ENCODE data around the gene CHST12. TPM values are rescaled to one million over a fixed set of nuclear protein-coding genes. Genes with fewer than 3 reads are reported as not detected.

The CHST12 gene
- polyA plus RNA-seq, 4 donors = 8.3 to 13.9 (median 11.4) TPM

GRCh38 chr7:2476776-2477446 lies 73.5 kb downstream of the CHST12 start:
- DNase-seq (ENCODE audit: low read depth in 4 of 4, low spot score in 3 of 4) = no peak

GRCh38 chr7:2477447-2478398 lies 74.3 kb downstream of the CHST12 start:
- DNase-seq (ENCODE audit: low read depth in 4 of 4, low spot score in 3 of 4) = no peak

GRCh38 chr7:2478399-2478785 lies 75.0 kb downstream of the CHST12 start:
- DNase-seq (ENCODE audit: low read depth in 4 of 4, low spot score in 3 of 4) = no peak

GRCh38 chr7:2478800-2479199 lies 75.4 kb downstream of the CHST12 start:
- no peak for DNase-seq (ENCODE audit: low read depth in 4 of 4, low spot score in 3 of 4)

- DNase-seq (ENCODE audit: low read depth in 4 of 4, low spot score in 3 of 4) = no peak
Observed at GRCh38 chr7:2479276-2480069, 76.1 kb downstream of the CHST12 start.

- DNase-seq (ENCODE audit: low read depth in 4 of 4, low spot score in 3 of 4) = no peak
Observed at GRCh38 chr7:2480070-2480408, 76.6 kb downstream of the CHST12 start.

GRCh38 chr7:2481195-2481594 lies 77.8 kb downstream of the CHST12 start:
- DNase-seq (ENCODE audit: low read depth in 4 of 4, low spot score in 3 of 4) = no peak

- DNase-seq (ENCODE audit: low read depth in 4 of 4, low spot score in 3 of 4) = no peak
Observed at GRCh38 chr7:2482725-2483451, 79.5 kb downstream of the CHST12 start.

- no peak for DNase-seq (ENCODE audit: low read depth in 4 of 4, low spot score in 3 of 4)
Observed at GRCh38 chr7:2483494-2483893, 80.1 kb downstream of the CHST12 start.

- no peak for DNase-seq (ENCODE audit: low read depth in 4 of 4, low spot score in 3 of 4)
Observed at GRCh38 chr7:2484868-2485267, 81.5 kb downstream of the CHST12 start.

GRCh38 chr7:2487586-2488271 lies 84.3 kb downstream of the CHST12 start:
- no peak for DNase-seq (ENCODE audit: low read depth in 4 of 4, low spot score in 3 of 4)

GRCh38 chr7:2488272-2488645 lies 84.8 kb downstream of the CHST12 start:
- DNase-seq (ENCODE audit: low read depth in 4 of 4, low spot score in 3 of 4) = no peak

- no peak for DNase-seq (ENCODE audit: low read depth in 4 of 4, low spot score in 3 of 4)
Observed at GRCh38 chr7:2488681-2489080, 85.3 kb downstream of the CHST12 start.

GRCh38 chr7:2490181-2490651 lies 86.8 kb downstream of the CHST12 start:
- DNase-seq (ENCODE audit: low read depth in 4 of 4, low spot score in 3 of 4) = no peak

- no peak for DNase-seq (ENCODE audit: low read depth in 4 of 4, low spot score in 3 of 4)
Observed at GRCh38 chr7:2492038-2492437, 88.6 kb downstream of the CHST12 start.

- no peak for DNase-seq (ENCODE audit: low read depth in 4 of 4, low spot score in 3 of 4)
Observed at GRCh38 chr7:2493205-2494164, 90.1 kb downstream of the CHST12 start.

GRCh38 chr7:2494191-2495130 lies 91.0 kb downstream of the CHST12 start:
- DNase-seq (ENCODE audit: low read depth in 4 of 4, low spot score in 3 of 4) = no peak

All from left renal pelvis (tissue), 4 donors.